Memory B cell (primary cell): ENCODE results near the gene GRIN2A.

Experiments used
- ATAC-seq: fragments of 150-1000 bp; cut with Tn5 transposase; 2 replicates; pipeline ENCODE4 v1.10.0; 2021; ENCODE audit warnings: low read depth, mild to moderate bottlenecking, moderate library complexity
- DNase-seq, 2 donors: peaks; one replicate each; pipeline ENCODE4 v3.0.0; 2022; ENCODE audit warnings: low spot score in 2 of 2
- H3K27ac Mint-ChIP-seq: one replicate; pipeline ENCODE4 v1.8.0; 2022; ENCODE audit warnings: mild to moderate bottlenecking, moderate library complexity, mixed read lengths
- H3K27me3 Mint-ChIP-seq: one replicate; pipeline ENCODE4 v1.8.0; 2022; ENCODE audit warnings: mixed read lengths
- H3K36me3 Mint-ChIP-seq: one replicate; pipeline ENCODE4 v1.8.0; 2022; ENCODE audit warnings: mild to moderate bottlenecking, mixed read lengths
- H3K4me1 Mint-ChIP-seq: one replicate; pipeline ENCODE4 v1.8.0; 2022; ENCODE audit warnings: mixed read lengths
- H3K4me3 Mint-ChIP-seq: one replicate; pipeline ENCODE4 v1.8.0; 2022; ENCODE audit warnings: mild to moderate bottlenecking, moderate library complexity, mixed read lengths
- H3K9me3 Mint-ChIP-seq: one replicate; pipeline ENCODE4 v1.8.0; 2022; ENCODE audit warnings: mixed read lengths

GRIN2A gene

DNA sequence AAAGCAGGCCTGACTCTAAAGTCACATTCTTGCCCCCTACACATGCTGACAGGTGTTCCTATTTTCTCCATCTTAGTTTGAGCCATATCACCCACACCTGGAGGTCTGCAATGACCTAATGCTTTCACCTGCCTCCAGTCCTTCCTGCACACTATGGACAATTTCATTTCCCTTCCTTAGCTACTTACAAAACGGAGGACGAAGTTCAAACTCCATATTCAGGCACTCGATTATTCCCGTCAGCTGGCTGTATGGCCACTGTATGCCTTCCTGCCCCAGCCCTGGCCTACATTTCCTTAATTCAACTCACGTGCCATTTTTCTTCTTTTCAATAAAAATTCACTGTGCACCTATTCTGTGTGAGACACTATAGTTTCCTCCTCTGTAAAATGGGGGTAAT is 44.9 kb downstream of the GRIN2A start:
- ATAC-seq = no peak
- H3K27ac Mint-ChIP-seq = no peak overlapping the region
- no peak for DNase-seq
- H3K4me3 Mint-ChIP-seq = no peak overlapping the region
- peaks cover 3% of the 10 kb centered on the region for H3K4me1 Mint-ChIP-seq
- H3K36me3 Mint-ChIP-seq = no peaks in the 10 kb centered on the region
- peaks cover 2% of the 10 kb centered on the region for H3K9me3 Mint-ChIP-seq
- H3K27me3 Mint-ChIP-seq = peaks cover 2% of the 10 kb centered on the region

DNA sequence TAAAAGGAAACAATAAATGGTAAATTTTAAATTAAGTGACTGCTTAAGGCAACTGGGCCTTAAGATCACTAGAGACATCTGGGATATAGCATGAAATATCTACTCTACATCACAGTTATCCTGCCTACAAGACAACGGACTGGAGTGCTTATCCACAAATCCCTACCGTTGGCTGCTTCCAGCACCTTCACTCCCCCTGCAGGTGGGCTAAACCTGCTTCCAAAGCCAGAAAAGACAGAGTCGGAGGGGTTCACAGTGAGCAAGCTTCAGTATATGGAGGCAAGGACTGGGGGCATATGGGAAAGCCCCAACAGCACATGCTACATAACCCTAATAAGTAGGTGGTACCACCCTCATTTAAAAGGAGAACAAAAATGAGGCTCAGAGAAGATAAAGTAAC is 45.3 kb downstream of the GRIN2A start:
- ATAC-seq = no peak
- Mint-ChIP-seq H3K27me3 (peaks cover 2% of the 10 kb centered on the region), H3K4me1 (peaks cover 1% of the 10 kb centered on the region), H3K27ac (no peak overlapping the region), H3K36me3 (no peaks in the 10 kb centered on the region), H3K4me3 (no peak overlapping the region), H3K9me3 (peaks cover 2% of the 10 kb centered on the region)
- no peak for DNase-seq

DNA sequence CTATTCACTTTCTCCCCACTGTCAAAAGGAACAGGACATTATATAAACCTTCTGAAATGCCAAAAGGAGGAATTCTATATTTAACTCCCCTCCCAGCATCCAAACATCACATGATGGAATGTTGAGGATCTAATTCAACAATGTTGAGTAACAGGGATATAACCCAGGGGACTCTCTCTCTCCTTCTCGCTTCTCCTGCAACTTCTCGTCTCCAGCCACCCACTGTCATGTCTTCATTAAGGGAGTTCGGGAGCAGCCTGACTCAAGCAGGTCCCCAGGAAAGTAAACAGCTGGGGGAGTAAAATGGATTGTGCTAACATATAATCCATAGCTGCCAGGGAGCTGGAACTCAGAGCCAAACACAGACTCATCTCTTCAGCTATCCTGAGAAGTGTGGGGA is 51.7 kb downstream of the GRIN2A start:
- peaks cover 16% of the 10 kb centered on the region for H3K27me3 Mint-ChIP-seq
- no peaks in the 10 kb centered on the region for H3K4me1 Mint-ChIP-seq
- H3K4me3 Mint-ChIP-seq = no peak overlapping the region
- peaks cover 2% of the 10 kb centered on the region for H3K9me3 Mint-ChIP-seq
- ATAC-seq (no peak), DNase-seq (no peak)
- H3K36me3 Mint-ChIP-seq = no peaks in the 10 kb centered on the region
- no peak overlapping the region for H3K27ac Mint-ChIP-seq

DNA sequence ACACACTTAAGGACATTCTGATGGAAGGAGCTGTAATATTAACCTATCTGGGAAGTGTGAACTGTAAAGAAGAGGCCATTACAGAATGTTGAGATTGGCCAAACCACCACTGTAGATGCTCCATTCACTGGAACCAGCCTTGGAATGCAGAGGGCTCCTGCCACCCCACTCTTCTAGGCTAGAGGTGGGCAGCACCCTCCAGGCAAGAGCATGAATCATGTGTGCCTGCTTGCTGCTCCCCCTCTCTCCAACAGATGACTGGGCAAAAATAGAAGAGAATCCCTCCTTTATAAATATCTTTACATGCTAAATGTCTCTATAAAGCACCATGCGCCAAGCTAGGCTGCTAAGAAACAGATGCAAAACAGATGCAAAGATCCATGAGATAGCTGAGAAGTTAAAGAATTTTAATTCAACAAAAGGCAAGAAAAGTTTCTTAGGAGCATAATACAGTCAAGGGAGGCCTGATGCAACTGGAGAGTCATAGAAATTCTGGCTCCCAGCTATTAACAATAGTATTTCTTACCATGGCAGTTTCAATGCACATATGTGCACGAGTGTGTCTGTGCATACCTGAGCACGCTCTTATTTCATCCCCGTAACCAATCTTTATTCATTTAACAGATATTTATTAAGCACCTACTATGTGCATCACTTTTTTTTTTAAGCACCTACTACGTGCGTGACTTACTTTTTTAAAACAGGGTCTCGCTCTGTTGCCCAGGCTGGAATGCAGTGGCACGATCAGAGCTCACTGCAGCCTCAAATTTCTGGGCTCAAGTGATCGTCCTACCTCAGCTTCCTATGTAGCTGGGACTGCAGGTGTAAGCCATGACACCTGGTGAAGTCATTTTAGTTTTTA is 53.6 kb downstream of the GRIN2A start:
- Mint-ChIP-seq H3K4me3 (no peak overlapping the region), H3K4me1 (no peaks in the 10 kb centered on the region), H3K27ac (no peak overlapping the region), H3K27me3 (peaks cover 18% of the 10 kb centered on the region), H3K36me3 (no peaks in the 10 kb centered on the region), H3K9me3 (peaks cover 2% of the 10 kb centered on the region)
- no peak for ATAC-seq
- DNase-seq = no peak

GRCh38 chr16:10126686-10127085 is 55.5 kb downstream of the GRIN2A start:
- no peaks in the 10 kb centered on the region for H3K4me1 Mint-ChIP-seq
- ATAC-seq = no peak
- no peak overlapping the region for H3K4me3 Mint-ChIP-seq
- H3K36me3 Mint-ChIP-seq = no peaks in the 10 kb centered on the region
- H3K9me3 Mint-ChIP-seq = no peaks in the 10 kb centered on the region
- H3K27me3 Mint-ChIP-seq = peaks cover 15% of the 10 kb centered on the region
- DNase-seq = no peak
- H3K27ac Mint-ChIP-seq = no peak overlapping the region

- DNase-seq = no peak
- no peaks in the 10 kb centered on the region for H3K4me1 Mint-ChIP-seq
- H3K4me3 Mint-ChIP-seq = no peak overlapping the region
- no peaks in the 10 kb centered on the region for H3K9me3 Mint-ChIP-seq
- H3K27ac Mint-ChIP-seq = no peak overlapping the region
- H3K36me3 Mint-ChIP-seq = no peaks in the 10 kb centered on the region
- H3K27me3 Mint-ChIP-seq = peaks cover 9% of the 10 kb centered on the region
- no peak for ATAC-seq
Measured at GRCh38 chr16:10123141-10123540, 59.1 kb downstream of the GRIN2A start.

- ATAC-seq (no peak), DNase-seq (no peak)
- no peaks in the 10 kb centered on the region for H3K4me1 Mint-ChIP-seq
- H3K36me3 Mint-ChIP-seq = no peaks in the 10 kb centered on the region
- no peak overlapping the region for H3K4me3 Mint-ChIP-seq
- no peaks in the 10 kb centered on the region for H3K9me3 Mint-ChIP-seq
- H3K27me3 Mint-ChIP-seq = peaks cover 7% of the 10 kb centered on the region
- H3K27ac Mint-ChIP-seq = no peak overlapping the region
Measured at GRCh38 chr16:10122546-10122945, 59.7 kb downstream of the GRIN2A start.

DNA sequence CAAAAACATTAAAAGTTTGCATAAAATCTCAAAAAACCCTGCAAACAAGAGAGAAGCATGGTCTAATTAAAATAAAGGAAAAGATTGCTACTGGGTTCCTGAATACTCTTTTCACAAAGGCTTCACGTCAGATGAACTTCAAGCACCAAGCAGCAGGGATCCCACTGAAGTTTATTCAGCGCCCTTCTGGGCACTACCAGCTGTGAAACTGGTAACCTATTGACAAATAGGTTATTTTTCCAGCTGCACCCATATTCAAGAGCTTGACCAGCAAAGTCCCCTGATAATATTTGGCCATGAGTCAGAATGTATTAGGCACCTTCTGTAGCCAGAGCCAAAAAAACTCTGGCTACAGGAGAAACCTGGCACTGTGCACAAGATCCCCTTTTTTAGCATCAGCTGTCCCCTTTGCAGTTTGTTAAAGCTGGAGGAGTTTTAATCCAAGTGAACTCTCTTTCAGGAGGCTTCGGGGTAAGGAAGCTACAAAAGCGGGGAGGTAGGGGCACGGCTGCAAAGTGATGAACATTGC is 60.3 kb downstream of the GRIN2A start:
- H3K4me1 Mint-ChIP-seq = no peaks in the 10 kb centered on the region
- no peaks in the 10 kb centered on the region for H3K36me3 Mint-ChIP-seq
- no peaks in the 10 kb centered on the region for H3K9me3 Mint-ChIP-seq
- no peak for ATAC-seq
- DNase-seq = no peak
- H3K27ac Mint-ChIP-seq = no peak overlapping the region
- H3K4me3 Mint-ChIP-seq = no peak overlapping the region
- peaks cover 7% of the 10 kb centered on the region for H3K27me3 Mint-ChIP-seq

DNA sequence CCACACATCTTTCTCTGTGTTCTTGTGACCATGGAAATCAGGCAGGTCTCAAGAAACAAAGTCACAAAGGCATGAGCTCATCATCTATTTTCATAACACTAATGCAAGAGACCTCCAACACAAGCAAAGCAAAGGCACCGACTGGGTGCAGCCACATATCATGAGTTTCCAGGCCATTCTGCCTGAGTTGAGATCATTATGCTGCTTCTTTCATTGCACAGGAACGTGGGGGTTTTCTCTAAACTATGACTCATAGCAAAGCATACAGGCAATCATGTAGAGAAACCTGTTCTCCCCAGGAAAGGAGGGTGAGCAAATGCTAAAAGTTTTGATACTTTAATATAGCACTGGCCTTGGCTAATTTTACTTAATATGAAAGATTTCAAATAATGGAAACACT is 60.7 kb downstream of the GRIN2A start:
- ATAC-seq (no peak), DNase-seq (no peak)
- no peaks in the 10 kb centered on the region for H3K4me1 Mint-ChIP-seq
- no peak overlapping the region for H3K4me3 Mint-ChIP-seq
- peaks cover 7% of the 10 kb centered on the region for H3K27me3 Mint-ChIP-seq
- H3K27ac Mint-ChIP-seq = no peak overlapping the region
- no peaks in the 10 kb centered on the region for H3K36me3 Mint-ChIP-seq
- H3K9me3 Mint-ChIP-seq = no peaks in the 10 kb centered on the region

GRCh38 chr16:10120953-10121352 is 61.3 kb downstream of the GRIN2A start:
- H3K4me1 Mint-ChIP-seq = no peaks in the 10 kb centered on the region
- H3K27me3 Mint-ChIP-seq = peaks cover 9% of the 10 kb centered on the region
- no peak for DNase-seq
- H3K27ac Mint-ChIP-seq = no peak overlapping the region
- H3K4me3 Mint-ChIP-seq = no peak overlapping the region
- ATAC-seq = no peak
- H3K36me3 Mint-ChIP-seq = no peaks in the 10 kb centered on the region
- no peaks in the 10 kb centered on the region for H3K9me3 Mint-ChIP-seq

DNA sequence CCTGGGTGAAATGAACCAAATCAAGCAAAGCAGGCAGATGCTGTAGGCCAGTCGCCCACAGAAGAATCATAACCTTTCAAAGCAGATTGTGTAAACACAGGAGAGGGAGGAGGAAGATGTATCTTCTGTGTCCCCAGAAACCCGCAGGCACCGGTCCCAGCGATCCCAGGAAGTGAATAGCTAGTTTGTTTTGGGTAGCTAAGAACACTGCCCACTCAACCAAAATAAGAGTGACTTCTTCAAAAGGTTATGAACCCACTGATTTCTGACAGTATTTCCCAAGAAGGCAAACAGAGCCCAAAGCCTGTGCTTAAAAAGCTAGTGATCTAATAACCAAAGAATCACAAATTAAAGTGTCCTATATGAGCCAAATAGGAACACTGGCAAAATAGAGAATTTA is 67.8 kb downstream of the GRIN2A start:
- ATAC-seq (no peak), DNase-seq (no peak)
- no peak overlapping the region for H3K4me3 Mint-ChIP-seq
- peaks cover 2% of the 10 kb centered on the region for H3K9me3 Mint-ChIP-seq
- H3K27ac Mint-ChIP-seq = no peak overlapping the region
- peaks cover 7% of the 10 kb centered on the region for H3K27me3 Mint-ChIP-seq
- no peaks in the 10 kb centered on the region for H3K4me1 Mint-ChIP-seq
- H3K36me3 Mint-ChIP-seq = no peaks in the 10 kb centered on the region

DNA sequence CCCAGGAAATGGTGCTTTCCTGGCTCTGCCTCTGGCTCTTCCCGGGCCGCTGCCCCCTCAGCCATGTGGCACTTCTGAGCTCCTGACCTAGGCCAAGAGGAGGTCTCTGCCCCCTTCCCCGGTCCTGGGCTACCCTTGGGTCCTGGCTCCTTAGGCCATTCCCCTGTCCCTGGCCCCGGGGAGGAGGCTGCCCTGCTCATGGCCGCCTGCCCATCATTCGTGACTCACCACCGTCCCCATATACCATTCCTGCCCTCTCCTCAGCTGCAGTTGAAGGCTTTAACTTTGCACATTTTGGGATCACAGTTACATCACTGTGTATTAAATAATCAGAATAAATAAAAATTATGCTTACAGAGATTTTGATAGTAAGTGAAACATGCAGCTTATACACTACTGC is 69.0 kb downstream of the GRIN2A start:
- DNase-seq = no peak
- Mint-ChIP-seq H3K4me3 (no peak overlapping the region), H3K27ac (no peak overlapping the region), H3K9me3 (peaks cover 2% of the 10 kb centered on the region), H3K36me3 (no peaks in the 10 kb centered on the region), H3K4me1 (no peaks in the 10 kb centered on the region), H3K27me3 (peaks cover 7% of the 10 kb centered on the region)
- no peak for ATAC-seq

GRCh38 chr16:10112021-10112420 is 70.2 kb downstream of the GRIN2A start:
- Mint-ChIP-seq H3K27ac (no peak overlapping the region), H3K9me3 (peaks cover 2% of the 10 kb centered on the region), H3K36me3 (no peaks in the 10 kb centered on the region), H3K4me3 (no peak overlapping the region), H3K4me1 (no peaks in the 10 kb centered on the region), H3K27me3 (peaks cover 7% of the 10 kb centered on the region)
- DNase-seq = no peak
- ATAC-seq = no peak

DNA sequence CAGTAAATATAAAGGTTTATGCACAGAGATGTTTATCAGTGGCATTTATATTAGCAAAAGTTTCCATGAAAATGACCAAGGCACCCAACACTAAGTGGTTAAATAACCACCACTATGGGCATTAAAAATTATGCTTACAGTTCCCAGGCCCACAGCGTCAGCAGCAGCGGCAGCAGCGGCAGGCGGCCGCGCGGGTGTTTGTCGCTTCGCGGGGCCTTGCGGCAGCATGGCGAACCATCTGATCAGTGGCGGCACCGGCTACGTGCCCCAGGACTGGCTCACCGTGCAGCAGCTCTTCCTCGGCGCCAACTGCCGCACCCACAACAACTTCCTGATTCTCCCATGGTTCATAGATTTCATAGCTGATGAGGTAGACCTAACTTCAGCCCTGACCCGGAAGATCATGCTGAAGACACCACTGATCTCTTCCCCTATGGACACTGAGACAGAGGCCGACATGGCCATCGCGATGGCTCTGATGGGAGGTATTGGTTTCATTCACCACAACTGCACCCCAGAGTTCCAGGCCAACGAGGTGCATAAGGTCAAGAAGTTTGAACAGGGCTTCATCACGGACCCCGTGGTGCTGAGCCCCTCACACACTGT is 71.0 kb downstream of the GRIN2A start:
- DNase-seq (no peak), ATAC-seq (no peak)
- Mint-ChIP-seq H3K4me3 (no peak overlapping the region), H3K36me3 (no peaks in the 10 kb centered on the region), H3K9me3 (peaks cover 2% of the 10 kb centered on the region), H3K27me3 (peaks cover 9% of the 10 kb centered on the region), H3K4me1 (no peaks in the 10 kb centered on the region), H3K27ac (no peak overlapping the region)

DNA sequence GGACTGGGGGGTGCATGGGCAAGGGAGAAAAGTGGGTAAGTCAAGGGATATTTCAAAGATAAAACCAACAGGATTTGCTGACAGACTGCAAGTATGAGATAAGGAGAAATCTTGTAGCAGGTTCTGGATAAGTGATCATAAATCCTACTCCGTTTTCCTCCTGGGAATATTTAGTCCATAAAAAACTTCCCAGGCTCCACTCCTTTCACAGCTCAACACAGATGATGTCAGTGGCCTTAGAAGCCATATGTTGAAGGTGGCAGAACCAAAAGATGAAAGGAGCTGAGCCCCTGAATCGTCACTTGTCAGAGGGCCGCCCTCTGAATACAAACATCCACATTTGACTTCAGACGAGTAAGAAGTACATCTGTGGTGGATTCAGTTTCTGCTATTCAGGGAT is 71.7 kb downstream of the GRIN2A start:
- H3K9me3 Mint-ChIP-seq = peaks cover 2% of the 10 kb centered on the region
- H3K36me3 Mint-ChIP-seq = no peaks in the 10 kb centered on the region
- DNase-seq (no peak), ATAC-seq (no peak)
- no peak overlapping the region for H3K27ac Mint-ChIP-seq
- no peak overlapping the region for H3K4me3 Mint-ChIP-seq
- H3K4me1 Mint-ChIP-seq = no peaks in the 10 kb centered on the region
- H3K27me3 Mint-ChIP-seq = peaks cover 6% of the 10 kb centered on the region
